MCF 10A (cell line): ENCODE results near the gene PIK3C2G. TPM values are rescaled to one million over a fixed set of nuclear protein-coding genes. Genes with fewer than 3 reads are reported as not detected.
A peak's percentile ranks its signal among the peaks of the same experiment; 100 is the strongest.

Experiments
- BruUV-seq: library from RNA; stranded (reverse); fragments of 400-500 nt; replicated peaks from 2 replicates; lab custom pipeline; 2021; lab: Mats Ljungman, UMichigan
- CTCF ChIA-PET: fragments of 300-600 bp; sonication (Branson Sonifier 250); formaldehyde crosslinking; extraction: SDS; loops from one replicate; lab custom pipeline; 2021; ENCODE audit warnings: antibody characterized with exemption, inconsistent platforms; lab: Yijun Ruan, JAX
- POLR2A ChIA-PET: fragments of 300-600, 350-650 bp; sonication (Branson Sonifier 250); formaldehyde crosslinking; extraction: SDS; loops from one replicate; lab custom pipeline; 2020; ENCODE audit warnings: antibody characterized with exemption, inconsistent platforms; lab: Yijun Ruan, JAX
- DNase-seq: peaks from one replicate; pipeline ENCODE4 v3.0.0-alpha.2; 2018; ENCODE audit not compliant: unreplicated experiment
- H3K27ac Mint-ChIP-seq: one replicate; pipeline ENCODE4 v1.8.0; 2022; ENCODE audit warnings: mild to moderate bottlenecking, low read depth, mixed read lengths; ENCODE audit not compliant: unreplicated experiment
- H3K27me3 Mint-ChIP-seq: one replicate; pipeline ENCODE4 v1.8.0; 2022; ENCODE audit warnings: mixed read lengths; ENCODE audit not compliant: insufficient read depth, unreplicated experiment
- H3K36me3 Mint-ChIP-seq: one replicate; pipeline ENCODE4 v1.8.0; 2022; ENCODE audit warnings: mild to moderate bottlenecking, moderate library complexity, mixed read lengths; ENCODE audit not compliant: insufficient read depth, unreplicated experiment
- H3K4me1 Mint-ChIP-seq: one replicate; pipeline ENCODE4 v1.8.0; 2022; ENCODE audit warnings: mixed read lengths; ENCODE audit not compliant: insufficient read depth, unreplicated experiment
- H3K4me3 Mint-ChIP-seq: one replicate; pipeline ENCODE4 v1.8.0; 2022; ENCODE audit warnings: mild to moderate bottlenecking, moderate library complexity, mixed read lengths; ENCODE audit not compliant: unreplicated experiment
- H3K9me3 Mint-ChIP-seq: one replicate; pipeline ENCODE4 v1.8.0; 2022; ENCODE audit warnings: mixed read lengths; ENCODE audit not compliant: unreplicated experiment
- intact Hi-C: fragments of 100-400 bp; cut with micrococcal nuclease; formaldehyde crosslinking; loops from 2 replicates; pipeline ENCODE4 v1.14.1; 2022
- total RNA-seq: library from RNA; stranded (reverse); gene quantifications from 2 replicates; pipeline ENCODE4 v1.2.3, GENCODE V29; 2022
- TF ChIP-seq, protein P1 (sequence below): fragments of 200-600 bp; IDR thresholded peaks from one replicate; pipeline ENCODE4 v1.8.0; 2022; ENCODE audit warnings: antibody characterized with exemption, mild to moderate bottlenecking; ENCODE audit not compliant: unreplicated experiment

PIK3C2G gene
- total RNA-seq, 1 experiment from 2014 or later = 10.6 TPM

DNA sequence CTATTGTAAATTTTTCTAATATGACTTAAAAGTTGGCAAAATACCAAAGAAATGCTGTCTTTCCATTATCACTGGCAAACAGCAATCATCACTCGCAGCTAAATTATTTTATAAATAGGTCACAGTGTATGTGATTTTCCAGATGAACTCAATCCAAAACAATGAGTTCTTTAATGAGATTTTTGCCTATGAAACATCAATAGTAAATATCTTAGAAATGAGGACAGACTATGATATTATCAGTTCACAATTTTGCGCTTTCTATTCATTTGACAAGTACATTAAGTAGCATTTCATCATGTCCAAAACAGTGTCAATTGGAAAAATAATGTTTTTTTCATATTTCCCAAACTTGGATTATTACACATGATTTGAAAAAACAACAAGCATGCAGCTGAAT is 65.7 kb downstream of the PIK3C2G start:
- Mint-ChIP-seq H3K36me3 (peaks cover 29% of the 10 kb centered on the region), H3K4me1 (peaks cover 1% of the 10 kb centered on the region), H3K27me3 (no peaks in the 10 kb centered on the region), H3K9me3 (no peaks in the 10 kb centered on the region), H3K4me3 (no peak overlapping the region), H3K27ac (no peak overlapping the region)
- CTCF ChIA-PET = no interaction called here
- no TSS peak for BruUV-seq
- intact Hi-C loops = no loop called here
- DNase-seq = no peak
- TF ChIP-seq, protein P1, sequence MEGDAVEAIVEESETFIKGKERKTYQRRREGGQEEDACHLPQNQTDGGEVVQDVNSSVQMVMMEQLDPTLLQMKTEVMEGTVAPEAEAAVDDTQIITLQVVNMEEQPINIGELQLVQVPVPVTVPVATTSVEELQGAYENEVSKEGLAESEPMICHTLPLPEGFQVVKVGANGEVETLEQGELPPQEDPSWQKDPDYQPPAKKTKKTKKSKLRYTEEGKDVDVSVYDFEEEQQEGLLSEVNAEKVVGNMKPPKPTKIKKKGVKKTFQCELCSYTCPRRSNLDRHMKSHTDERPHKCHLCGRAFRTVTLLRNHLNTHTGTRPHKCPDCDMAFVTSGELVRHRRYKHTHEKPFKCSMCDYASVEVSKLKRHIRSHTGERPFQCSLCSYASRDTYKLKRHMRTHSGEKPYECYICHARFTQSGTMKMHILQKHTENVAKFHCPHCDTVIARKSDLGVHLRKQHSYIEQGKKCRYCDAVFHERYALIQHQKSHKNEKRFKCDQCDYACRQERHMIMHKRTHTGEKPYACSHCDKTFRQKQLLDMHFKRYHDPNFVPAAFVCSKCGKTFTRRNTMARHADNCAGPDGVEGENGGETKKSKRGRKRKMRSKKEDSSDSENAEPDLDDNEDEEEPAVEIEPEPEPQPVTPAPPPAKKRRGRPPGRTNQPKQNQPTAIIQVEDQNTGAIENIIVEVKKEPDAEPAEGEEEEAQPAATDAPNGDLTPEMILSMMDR = no peak
- POLR2A ChIA-PET = no interaction called here

DNA sequence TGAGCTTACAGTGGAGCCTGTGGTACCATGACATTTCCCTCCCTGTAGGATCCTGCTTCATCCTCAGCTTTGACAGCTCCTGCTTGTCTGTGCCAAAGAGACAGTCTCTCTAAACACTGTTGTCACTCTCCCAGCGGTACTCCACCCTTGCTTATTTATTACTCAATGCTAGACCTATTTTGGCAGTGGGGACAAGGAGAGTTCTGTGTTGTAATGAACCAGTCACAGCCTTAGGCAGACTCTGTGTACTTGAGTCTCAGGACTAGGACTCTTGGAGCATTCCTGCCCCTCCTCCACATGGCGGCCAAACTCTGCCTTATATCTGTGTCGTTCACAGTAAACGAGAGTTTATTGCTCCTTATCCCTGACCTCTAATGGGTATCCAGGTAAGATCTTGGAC is 70.9 kb downstream of the PIK3C2G start:
- DNase-seq = peak; percentile 13
- H3K27ac Mint-ChIP-seq = no peak overlapping the region
- no peaks in the 10 kb centered on the region for H3K27me3 Mint-ChIP-seq
- peaks cover 14% of the 10 kb centered on the region for H3K36me3 Mint-ChIP-seq
- no peak overlapping the region for H3K4me3 Mint-ChIP-seq
- TF ChIP-seq, protein P1 = no peak
- no peaks in the 10 kb centered on the region for H3K9me3 Mint-ChIP-seq
- intact Hi-C loops = no loop called here
- peaks cover 4% of the 10 kb centered on the region for H3K4me1 Mint-ChIP-seq
- BruUV-seq = no TSS peak
- CTCF ChIA-PET = interaction anchor here (0.5 to 4.6 kb wide), 4 partner anchors 12 to 97 kb away, joined by 3 to 31 read pairs (median 3); no protein-coding TSS in a partner anchor
- POLR2A ChIA-PET = interaction anchor here (0.7 to 2.5 kb wide), 4 partner anchors 12 to 242 kb away, joined by 3 to 10 read pairs (median 3); no protein-coding TSS in a partner anchor

DNA sequence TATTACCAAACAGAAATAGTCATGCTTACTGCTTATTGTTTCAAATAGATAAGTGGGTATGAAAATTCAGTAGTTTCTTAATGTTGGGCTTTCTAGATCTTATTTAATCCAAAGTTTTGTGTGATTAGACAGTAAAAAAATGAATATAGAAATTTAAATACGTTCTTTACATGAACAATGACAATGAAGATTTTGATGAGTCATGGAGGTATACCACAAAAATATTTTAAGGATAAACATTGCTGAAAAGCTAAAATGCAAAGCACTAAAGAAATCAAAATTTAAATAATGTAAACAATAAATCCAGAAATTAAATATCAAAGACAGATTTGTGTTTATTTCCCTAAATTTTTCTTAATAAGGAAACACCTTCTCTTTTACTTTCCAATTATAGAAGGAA is 78.3 kb downstream of the PIK3C2G start:
- intact Hi-C loops = no loop called here
- H3K4me1 Mint-ChIP-seq = no peaks in the 10 kb centered on the region
- no TSS peak for BruUV-seq
- H3K9me3 Mint-ChIP-seq = no peaks in the 10 kb centered on the region
- H3K4me3 Mint-ChIP-seq = no peak overlapping the region
- H3K27ac Mint-ChIP-seq = no peak overlapping the region
- peaks cover 15% of the 10 kb centered on the region for H3K36me3 Mint-ChIP-seq
- ChIA-PET CTCF (no interaction called here), POLR2A (no interaction called here)
- DNase-seq = no peak
- TF ChIP-seq, protein P1 = no peak
- no peaks in the 10 kb centered on the region for H3K27me3 Mint-ChIP-seq

DNA sequence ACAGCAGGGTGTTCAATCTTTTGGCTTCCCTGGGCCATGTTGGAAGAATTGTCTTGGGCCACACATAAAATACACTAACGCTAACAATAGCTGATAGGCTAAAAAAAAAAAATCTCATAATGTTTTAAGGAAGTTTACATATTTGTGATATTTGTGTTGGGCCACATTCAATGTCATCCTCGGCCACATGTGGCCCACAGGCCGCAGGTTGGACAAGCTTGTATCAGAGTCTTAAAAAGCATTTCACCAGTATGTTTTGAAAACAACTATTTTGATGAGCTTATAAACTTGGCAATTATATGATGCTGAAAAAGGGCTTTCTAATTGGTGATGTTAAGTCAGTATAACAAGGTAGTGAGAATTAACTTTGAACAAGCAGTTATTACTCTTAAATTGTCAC is 78.9 kb downstream of the PIK3C2G start:
- BruUV-seq = no TSS peak
- CTCF ChIA-PET = interaction anchor here (0.7 kb wide), 1 partner anchor 33 kb away, joined by 5 read pairs; no protein-coding TSS in a partner anchor

More for the DNA sequence above, 78.9 kb downstream of the PIK3C2G start:
- Mint-ChIP-seq H3K27me3 (no peaks in the 10 kb centered on the region), H3K4me1 (no peaks in the 10 kb centered on the region), H3K36me3 (peaks cover 15% of the 10 kb centered on the region), H3K4me3 (no peak overlapping the region), H3K27ac (no peak overlapping the region), H3K9me3 (no peaks in the 10 kb centered on the region)
- DNase-seq = no peak
- TF ChIP-seq, protein P1 = no peak
- intact Hi-C loops = no loop called here
- POLR2A ChIA-PET = no interaction called here
